HepG2 (cell line): ENCODE data around the gene LPIN3. TPM values are rescaled to one million over a fixed set of nuclear protein-coding genes. Genes with fewer than 3 reads are reported as not detected.

ENCODE experiments used
- FOSL2 ChIP-seq: sonication (generic); formaldehyde crosslinking; IDR thresholded peaks from 2 replicates; pipeline ENCODE4 v1.4.0; 2020; ENCODE audit warnings: missing genetic modification reagents
- HOXA3 ChIP-seq: sonication (generic); formaldehyde crosslinking; IDR thresholded peaks from 2 replicates; pipeline ENCODE4 v1.5.0; 2020; ENCODE audit warnings: missing genetic modification reagents
- MBNL3 ChIP-seq: fragments of 250-450 bp; sonication (Bioruptor Pico); conservative IDR thresholded peaks from 2 replicates; pipeline ENCODE4 v1.8.0; 2022; ENCODE audit warnings: mild to moderate bottlenecking, inconsistent platforms
- MED13 ChIP-seq: sonication (generic); formaldehyde crosslinking; IDR thresholded peaks from 2 replicates; pipeline ENCODE4 v1.5.0; 2020; ENCODE audit warnings: missing genetic modification reagents
- PAF1 ChIP-seq: IDR thresholded peaks from 2 replicates; pipeline ENCODE4 v1.6.1; 2016; ENCODE audit warnings: missing genetic modification reagents, missing compliant biosample characterization
- RXRB ChIP-seq: IDR thresholded peaks from 2 replicates; pipeline ENCODE4 v1.6.1; 2016; ENCODE audit warnings: borderline replicate concordance, missing genetic modification reagents, missing compliant biosample characterization
- SUZ12 ChIP-seq: fragments of 150-350 bp; IDR thresholded peaks from 2 replicates; pipeline ENCODE4 v1.6.1; 2014; ENCODE audit warnings: low read depth, low read length
- THYN1 ChIP-seq: sonication (generic); formaldehyde crosslinking; IDR thresholded peaks from 2 replicates; pipeline ENCODE4 v1.8.1; 2023; ENCODE audit warnings: low read depth, mild to moderate bottlenecking, moderate library complexity, missing genetic modification reagents, borderline replicate concordance
- ZBTB7A ChIP-seq: sonication (generic); formaldehyde crosslinking; IDR thresholded peaks from 2 replicates; pipeline ENCODE4 v1.8.0; 2022; ENCODE audit warnings: mild to moderate bottlenecking, missing genetic modification reagents
- ZFX ChIP-seq: sonication (generic); formaldehyde crosslinking; IDR thresholded peaks from 2 replicates; pipeline ENCODE4 v1.4.0; 2020; ENCODE audit warnings: mild to moderate bottlenecking, low read depth, missing genetic modification reagents, moderate library complexity
- ZMYM2 ChIP-seq: sonication (generic); formaldehyde crosslinking; IDR thresholded peaks from 2 replicates; pipeline ENCODE4 v1.8.0; 2022; ENCODE audit warnings: mild to moderate bottlenecking, missing genetic modification reagents
- ZNF121 ChIP-seq: sonication (generic); formaldehyde crosslinking; IDR thresholded peaks from 2 replicates; pipeline ENCODE4 v1.5.0; 2020; ENCODE audit warnings: mild to moderate bottlenecking, missing genetic modification reagents
- ZNF589 ChIP-seq: sonication (generic); formaldehyde crosslinking; conservative IDR thresholded peaks from 2 replicates; pipeline ENCODE4 v1.8.0; 2022; ENCODE audit warnings: mild to moderate bottlenecking, moderate library complexity, missing genetic modification reagents
- ZNF720 ChIP-seq: sonication (generic); formaldehyde crosslinking; IDR thresholded peaks from 2 replicates; pipeline ENCODE4 v1.4.0; 2020; ENCODE audit warnings: missing genetic modification reagents
- polyA plus RNA-seq, 8 experiments: library from polyadenylated mRNA; depleted of rRNA in 3 of 8; stranded (reverse) in 7 of 8; unstranded in 1 of 8; fragments of >200 nt; fragmentation: Illumina TruSeq in 4 of 8; extraction: Trizol in 4 of 8; gene quantifications; 2 replicates each; pipeline versions ENCODE4 v1.2.1 to v1.2.3, GENCODE V29; 2011 to 2016; ENCODE audit warnings: low read depth in 4 of 8, missing spikeins in 1 of 8, mixed read lengths in 1 of 8; ENCODE audit not compliant: insufficient read depth in 1 of 8
- total RNA-seq, 5 experiments: library from RNA; depleted of rRNA; stranded (reverse); fragments of >200 nt; fragmentation: Illumina TruSeq; extraction: Trizol; gene quantifications; 2 replicates each; pipeline ENCODE4 v1.2.3, GENCODE V29; 2016; ENCODE audit warnings: low read depth in 1 of 5
- TF ChIP-seq, protein P1 (sequence below): sonication (generic); formaldehyde crosslinking; IDR thresholded peaks from 2 replicates; pipeline ENCODE4 v1.5.1; 2020; ENCODE audit warnings: mild to moderate bottlenecking, moderate library complexity, missing genetic modification reagents
- TF ChIP-seq, protein P2 (sequence below), 2 experiments: fragments of 450-650 bp in 1 of 2; sonication (generic) in 1 of 2; formaldehyde crosslinking in 1 of 2; IDR thresholded peaks; 2 replicates each; pipeline versions ENCODE4 v1.6.1 to v1.8.0; 2016 to 2022; ENCODE audit warnings: antibody characterized with exemption in 1 of 2, mild to moderate bottlenecking in 1 of 2, missing genetic modification reagents in 1 of 2
- TF ChIP-seq, protein P3 (sequence below): IDR thresholded peaks from 2 replicates; pipeline ENCODE4 v1.6.1; 2018; ENCODE audit warnings: missing genetic modification reagents, mild to moderate bottlenecking, missing compliant biosample characterization
- TF ChIP-seq, protein P4 (sequence below): sonication (generic); formaldehyde crosslinking; IDR thresholded peaks from 2 replicates; pipeline ENCODE4 v1.9.0; 2022; ENCODE audit warnings: missing genetic modification reagents, mild to moderate bottlenecking, borderline replicate concordance

The LPIN3 gene
- total and polyA plus RNA-seq, 2 of the 13 experiments (the other 11 are each of a cell fraction or from before 2014, with no cell fraction given): 14.2 to 28.6 TPM

DNA sequence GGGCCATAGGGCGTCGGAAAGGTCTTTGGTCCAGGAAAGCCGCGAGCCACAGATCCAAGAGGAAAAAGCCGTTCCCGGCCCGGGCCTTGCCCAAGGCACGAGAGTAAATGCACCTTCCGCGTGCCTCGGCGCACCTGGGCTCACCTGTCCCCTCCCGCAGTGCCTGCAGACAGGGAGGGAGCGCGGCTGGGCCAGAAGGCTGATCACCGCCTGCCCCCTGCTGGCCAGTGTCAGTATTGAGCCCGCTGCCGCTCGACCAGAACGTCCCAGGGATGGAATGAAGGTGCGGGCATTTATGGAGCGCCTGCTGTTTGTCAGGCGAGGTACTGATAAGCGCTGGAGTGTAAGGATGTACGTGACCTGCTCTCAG is 679 bp upstream of the LPIN3 start (continued):
- TF ChIP-seq, protein P1, sequence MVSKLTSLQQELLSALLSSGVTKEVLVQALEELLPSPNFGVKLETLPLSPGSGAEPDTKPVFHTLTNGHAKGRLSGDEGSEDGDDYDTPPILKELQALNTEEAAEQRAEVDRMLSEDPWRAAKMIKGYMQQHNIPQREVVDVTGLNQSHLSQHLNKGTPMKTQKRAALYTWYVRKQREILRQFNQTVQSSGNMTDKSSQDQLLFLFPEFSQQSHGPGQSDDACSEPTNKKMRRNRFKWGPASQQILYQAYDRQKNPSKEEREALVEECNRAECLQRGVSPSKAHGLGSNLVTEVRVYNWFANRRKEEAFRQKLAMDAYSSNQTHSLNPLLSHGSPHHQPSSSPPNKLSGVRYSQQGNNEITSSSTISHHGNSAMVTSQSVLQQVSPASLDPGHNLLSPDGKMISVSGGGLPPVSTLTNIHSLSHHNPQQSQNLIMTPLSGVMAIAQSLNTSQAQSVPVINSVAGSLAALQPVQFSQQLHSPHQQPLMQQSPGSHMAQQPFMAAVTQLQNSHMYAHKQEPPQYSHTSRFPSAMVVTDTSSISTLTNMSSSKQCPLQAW (CRISPR knock-in tag): peak; percentile 96
- TF ChIP-seq MBNL3 (CRISPR knock-in tag) (no peak), HOXA3 (CRISPR knock-in tag) (no peak; the same call in 1 of the 2 replicates), MED13 (CRISPR knock-in tag) (no peak), PAF1 (CRISPR knock-in tag) (no peak), ZNF121 (CRISPR knock-in tag) (peak; percentile 73), ZNF720 (CRISPR knock-in tag) (no peak), FOSL2 (CRISPR knock-in tag) (peak; percentile 60), SUZ12 (peak; percentile 33), ZNF589 (CRISPR knock-in tag) (no peak), ZBTB7A (CRISPR knock-in tag) (no peak), RXRB (peak; percentile 75; the same call in 1 of the 2 replicates), THYN1 (CRISPR knock-in tag) (no peak), ZMYM2 (CRISPR knock-in tag) (peak; percentile 97), ZFX (CRISPR knock-in tag) (no peak)
- TF ChIP-seq, protein P2, sequence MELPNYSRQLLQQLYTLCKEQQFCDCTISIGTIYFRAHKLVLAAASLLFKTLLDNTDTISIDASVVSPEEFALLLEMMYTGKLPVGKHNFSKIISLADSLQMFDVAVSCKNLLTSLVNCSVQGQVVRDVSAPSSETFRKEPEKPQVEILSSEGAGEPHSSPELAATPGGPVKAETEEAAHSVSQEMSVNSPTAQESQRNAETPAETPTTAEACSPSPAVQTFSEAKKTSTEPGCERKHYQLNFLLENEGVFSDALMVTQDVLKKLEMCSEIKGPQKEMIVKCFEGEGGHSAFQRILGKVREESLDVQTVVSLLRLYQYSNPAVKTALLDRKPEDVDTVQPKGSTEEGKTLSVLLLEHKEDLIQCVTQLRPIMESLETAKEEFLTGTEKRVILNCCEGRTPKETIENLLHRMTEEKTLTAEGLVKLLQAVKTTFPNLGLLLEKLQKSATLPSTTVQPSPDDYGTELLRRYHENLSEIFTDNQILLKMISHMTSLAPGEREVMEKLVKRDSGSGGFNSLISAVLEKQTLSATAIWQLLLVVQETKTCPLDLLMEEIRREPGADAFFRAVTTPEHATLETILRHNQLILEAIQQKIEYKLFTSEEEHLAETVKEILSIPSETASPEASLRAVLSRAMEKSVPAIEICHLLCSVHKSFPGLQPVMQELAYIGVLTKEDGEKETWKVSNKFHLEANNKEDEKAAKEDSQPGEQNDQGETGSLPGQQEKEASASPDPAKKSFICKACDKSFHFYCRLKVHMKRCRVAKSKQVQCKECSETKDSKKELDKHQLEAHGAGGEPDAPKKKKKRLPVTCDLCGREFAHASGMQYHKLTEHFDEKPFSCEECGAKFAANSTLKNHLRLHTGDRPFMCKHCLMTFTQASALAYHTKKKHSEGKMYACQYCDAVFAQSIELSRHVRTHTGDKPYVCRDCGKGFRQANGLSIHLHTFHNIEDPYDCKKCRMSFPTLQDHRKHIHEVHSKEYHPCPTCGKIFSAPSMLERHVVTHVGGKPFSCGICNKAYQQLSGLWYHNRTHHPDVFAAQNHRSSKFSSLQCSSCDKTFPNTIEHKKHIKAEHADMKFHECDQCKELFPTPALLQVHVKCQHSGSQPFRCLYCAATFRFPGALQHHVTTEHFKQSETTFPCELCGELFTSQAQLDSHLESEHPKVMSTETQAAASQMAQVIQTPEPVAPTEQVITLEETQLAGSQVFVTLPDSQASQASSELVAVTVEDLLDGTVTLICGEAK (IDR thresholded peaks at IDR 0.05): no peak
- TF ChIP-seq, protein P2 (CRISPR knock-in tag; IDR thresholded peaks at IDR 0.05): no peak
- TF ChIP-seq, protein P3, sequence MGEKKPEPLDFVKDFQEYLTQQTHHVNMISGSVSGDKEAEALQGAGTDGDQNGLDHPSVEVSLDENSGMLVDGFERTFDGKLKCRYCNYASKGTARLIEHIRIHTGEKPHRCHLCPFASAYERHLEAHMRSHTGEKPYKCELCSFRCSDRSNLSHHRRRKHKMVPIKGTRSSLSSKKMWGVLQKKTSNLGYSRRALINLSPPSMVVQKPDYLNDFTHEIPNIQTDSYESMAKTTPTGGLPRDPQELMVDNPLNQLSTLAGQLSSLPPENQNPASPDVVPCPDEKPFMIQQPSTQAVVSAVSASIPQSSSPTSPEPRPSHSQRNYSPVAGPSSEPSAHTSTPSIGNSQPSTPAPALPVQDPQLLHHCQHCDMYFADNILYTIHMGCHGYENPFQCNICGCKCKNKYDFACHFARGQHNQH: no peak; the same call in 1 of the 2 replicates
- TF ChIP-seq, protein P4, sequence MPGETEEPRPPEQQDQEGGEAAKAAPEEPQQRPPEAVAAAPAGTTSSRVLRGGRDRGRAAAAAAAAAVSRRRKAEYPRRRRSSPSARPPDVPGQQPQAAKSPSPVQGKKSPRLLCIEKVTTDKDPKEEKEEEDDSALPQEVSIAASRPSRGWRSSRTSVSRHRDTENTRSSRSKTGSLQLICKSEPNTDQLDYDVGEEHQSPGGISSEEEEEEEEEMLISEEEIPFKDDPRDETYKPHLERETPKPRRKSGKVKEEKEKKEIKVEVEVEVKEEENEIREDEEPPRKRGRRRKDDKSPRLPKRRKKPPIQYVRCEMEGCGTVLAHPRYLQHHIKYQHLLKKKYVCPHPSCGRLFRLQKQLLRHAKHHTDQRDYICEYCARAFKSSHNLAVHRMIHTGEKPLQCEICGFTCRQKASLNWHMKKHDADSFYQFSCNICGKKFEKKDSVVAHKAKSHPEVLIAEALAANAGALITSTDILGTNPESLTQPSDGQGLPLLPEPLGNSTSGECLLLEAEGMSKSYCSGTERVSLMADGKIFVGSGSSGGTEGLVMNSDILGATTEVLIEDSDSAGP (CRISPR knock-in tag): peak; percentile 94
